DND-41 (cell line): ENCODE results near the gene YWHAE.

Experiments used
- ATAC-seq: fragments of 200-7000 bp; cut with Tn5 transposase; 3 replicates; pipeline ENCODE4 v1.9.1; 2021; ENCODE audit warnings: low read depth; ENCODE audit not compliant: insufficient read depth
- DNase-seq: peaks from one replicate; pipeline ENCODE4 v3.0.0-alpha.2; 2020
- H2AFZ ChIP-seq: 2 replicates; pipeline ENCODE4 v1.6.0; 2012; ENCODE audit warnings: low read depth, low read length
- H3K27ac ChIP-seq: 2 replicates; pipeline ENCODE4 v1.5.1; 2012; ENCODE audit warnings: low read length, inconsistent platforms
- H3K27me3 ChIP-seq: fragments of 200-600 bp; sonication (generic); 2 replicates; pipeline ENCODE4 v1.6.0; 2012; ENCODE audit warnings: low read length, mild to moderate bottlenecking, inconsistent platforms; ENCODE audit not compliant: insufficient read depth, poor library complexity
- H3K36me3 ChIP-seq: 2 replicates; pipeline ENCODE4 v1.5.1; 2012; ENCODE audit warnings: low read length, inconsistent platforms; ENCODE audit not compliant: insufficient read depth
- H3K4me1 ChIP-seq: 2 replicates; pipeline ENCODE4 v1.5.1; 2012; ENCODE audit warnings: mild to moderate bottlenecking, low read length; ENCODE audit not compliant: insufficient read depth
- H3K4me2 ChIP-seq: 2 replicates; pipeline ENCODE4 v1.6.0; 2012; ENCODE audit warnings: mild to moderate bottlenecking, moderate library complexity, low read length, inconsistent platforms; ENCODE audit not compliant: insufficient read depth
- H3K4me3 ChIP-seq, 2 experiments: fragments of 200-600 bp in 1 of 2; shearing (Covaris generic) in 1 of 2; 2 replicates each; pipeline ENCODE4 v1.5.1; 2012 to 2016; ENCODE audit warnings: inconsistent platforms in 2 of 2, low read length in 2 of 2, mild to moderate bottlenecking in 2 of 2, low read depth in 1 of 2, moderate library complexity in 1 of 2
- H3K79me2 ChIP-seq: 2 replicates; pipeline ENCODE4 v1.6.0; 2012; ENCODE audit warnings: low read length, inconsistent platforms; ENCODE audit not compliant: insufficient read depth
- H3K9ac ChIP-seq: 2 replicates; pipeline ENCODE4 v1.6.0; 2012; ENCODE audit warnings: low read depth, mild to moderate bottlenecking, inconsistent platforms, low read length, moderate library complexity
- H3K9me3 ChIP-seq: 2 replicates; pipeline ENCODE4 v1.5.1; 2012; ENCODE audit warnings: low read length, moderate library complexity, mild to moderate bottlenecking, inconsistent platforms; ENCODE audit not compliant: insufficient read depth, severe bottlenecking
- H4K20me1 ChIP-seq: 2 replicates; pipeline ENCODE4 v1.6.0; 2012; ENCODE audit warnings: low read length; ENCODE audit not compliant: insufficient read depth
- EZH2 ChIP-seq: IDR thresholded peaks from 3 replicates; pipeline ENCODE4 v1.6.1; 2012; ENCODE audit warnings: borderline replicate concordance, low read depth, mild to moderate bottlenecking, moderate library complexity, low read length, inconsistent platforms; ENCODE audit not compliant: severe bottlenecking
- TF ChIP-seq, protein P1 (sequence below): IDR thresholded peaks from 2 replicates; pipeline ENCODE4 v1.5.1; 2012; ENCODE audit warnings: borderline replicate concordance, low read length, moderate library complexity, mild to moderate bottlenecking; ENCODE audit not compliant: poor library complexity, severe bottlenecking; ENCODE audit errors: extremely low read depth

Gene YWHAE

DNA sequence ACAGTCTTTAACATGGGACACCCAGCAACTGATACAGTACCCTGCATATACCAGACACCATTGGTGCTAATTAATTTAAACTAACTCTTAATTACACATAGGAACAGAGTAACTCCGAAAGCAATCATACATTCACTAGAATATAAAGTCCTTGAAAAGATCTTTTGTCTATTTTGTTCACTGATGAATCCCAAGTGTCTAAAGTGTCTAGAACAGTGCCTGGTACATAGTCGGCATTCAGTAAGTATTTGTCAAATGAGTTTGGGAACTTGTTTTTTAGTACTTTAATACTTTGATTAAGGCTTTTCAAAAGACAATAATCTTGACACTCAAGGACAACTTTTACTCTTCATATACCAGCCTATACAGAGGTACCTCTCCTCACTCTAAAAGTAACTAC is 13.8 kb downstream of the YWHAE start:
- Histone ChIP-seq H3K36me3 (peaks cover 42% of the 10 kb centered on the region), H3K27me3 (no peaks in the 10 kb centered on the region), H3K4me3 (no peak overlapping the region), H3K27ac (no peak overlapping the region), H3K4me1 (peaks cover 4% of the 10 kb centered on the region; the same call in 1 of the 2 replicates), H3K9me3 (no peaks in the 10 kb centered on the region), H3K4me2 (no peak overlapping the region), H3K9ac (no peak overlapping the region), H2AFZ (no peak overlapping the region), H3K79me2 (peaks cover 100% of the 10 kb centered on the region), H4K20me1 (peaks cover 87% of the 10 kb centered on the region)
- ATAC-seq, result no peak
- DNase-seq, result no peak
- TF ChIP-seq, protein P1, sequence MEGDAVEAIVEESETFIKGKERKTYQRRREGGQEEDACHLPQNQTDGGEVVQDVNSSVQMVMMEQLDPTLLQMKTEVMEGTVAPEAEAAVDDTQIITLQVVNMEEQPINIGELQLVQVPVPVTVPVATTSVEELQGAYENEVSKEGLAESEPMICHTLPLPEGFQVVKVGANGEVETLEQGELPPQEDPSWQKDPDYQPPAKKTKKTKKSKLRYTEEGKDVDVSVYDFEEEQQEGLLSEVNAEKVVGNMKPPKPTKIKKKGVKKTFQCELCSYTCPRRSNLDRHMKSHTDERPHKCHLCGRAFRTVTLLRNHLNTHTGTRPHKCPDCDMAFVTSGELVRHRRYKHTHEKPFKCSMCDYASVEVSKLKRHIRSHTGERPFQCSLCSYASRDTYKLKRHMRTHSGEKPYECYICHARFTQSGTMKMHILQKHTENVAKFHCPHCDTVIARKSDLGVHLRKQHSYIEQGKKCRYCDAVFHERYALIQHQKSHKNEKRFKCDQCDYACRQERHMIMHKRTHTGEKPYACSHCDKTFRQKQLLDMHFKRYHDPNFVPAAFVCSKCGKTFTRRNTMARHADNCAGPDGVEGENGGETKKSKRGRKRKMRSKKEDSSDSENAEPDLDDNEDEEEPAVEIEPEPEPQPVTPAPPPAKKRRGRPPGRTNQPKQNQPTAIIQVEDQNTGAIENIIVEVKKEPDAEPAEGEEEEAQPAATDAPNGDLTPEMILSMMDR, result no peak
- TF ChIP-seq EZH2, result no peak

GRCh38 chr17:1385861-1386260 is 14.2 kb downstream of the YWHAE start:
- DNase-seq, result no peak
- Histone ChIP-seq H3K79me2 (peaks cover 100% of the 10 kb centered on the region), H3K9me3 (no peaks in the 10 kb centered on the region), H3K9ac (no peak overlapping the region), H3K4me2 (no peak overlapping the region), H3K27ac (no peak overlapping the region), H2AFZ (no peak overlapping the region), H4K20me1 (peaks cover 87% of the 10 kb centered on the region), H3K4me1 (peaks cover 4% of the 10 kb centered on the region; the same call in 1 of the 2 replicates), H3K36me3 (peaks cover 44% of the 10 kb centered on the region), H3K27me3 (no peaks in the 10 kb centered on the region), H3K4me3 (no peak overlapping the region)
- TF ChIP-seq EZH2, result no peak
- TF ChIP-seq, protein P1, result no peak
- no peak for ATAC-seq

DNA sequence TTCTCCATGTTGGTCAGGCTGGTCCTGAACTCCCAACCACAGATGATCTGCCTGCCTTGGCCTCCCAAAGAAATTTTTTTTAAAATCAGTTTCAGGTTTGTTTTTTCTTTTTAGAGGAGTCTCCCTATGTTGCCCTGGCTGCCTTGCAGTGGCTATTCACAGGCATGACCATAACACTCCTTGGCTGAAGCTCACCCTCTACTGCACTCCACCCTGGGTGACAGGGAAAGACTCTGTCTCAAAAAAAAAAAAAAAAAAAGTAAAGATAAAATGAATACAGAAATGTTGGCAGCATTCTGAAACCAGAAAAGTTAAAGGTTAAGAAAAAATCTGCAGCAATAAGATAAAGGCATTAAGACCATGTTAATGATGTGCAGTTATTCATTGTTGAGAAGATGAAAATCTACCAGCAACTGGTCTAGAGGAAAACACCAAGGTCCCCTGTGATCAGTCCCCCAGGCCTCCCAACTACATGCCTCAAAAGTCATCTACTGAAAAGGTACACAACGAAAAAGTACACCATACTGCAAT is 15.1 kb downstream of the YWHAE start:
- H3K9me3 ChIP-seq, result no peaks in the 10 kb centered on the region
- DNase-seq (no peak), ATAC-seq (no peak)
- H4K20me1 ChIP-seq, result peaks cover 87% of the 10 kb centered on the region
- H3K36me3 ChIP-seq, result peaks cover 45% of the 10 kb centered on the region
- no peaks in the 10 kb centered on the region for H3K27me3 ChIP-seq
- no peak overlapping the region for H3K4me3 ChIP-seq
- H3K79me2 ChIP-seq, result peaks cover 100% of the 10 kb centered on the region
- no peak overlapping the region for H3K9ac ChIP-seq
- H2AFZ ChIP-seq, result no peak overlapping the region
- H3K27ac ChIP-seq, result no peak overlapping the region
- peaks cover 4% of the 10 kb centered on the region; the same call in 1 of the 2 replicates for H3K4me1 ChIP-seq
- H3K4me2 ChIP-seq, result no peak overlapping the region
- TF ChIP-seq, protein P1, result no peak
- TF ChIP-seq EZH2, result no peak
